Type B pancreatic cell (in vitro differentiated cells): ENCODE results near the gene SAMHD1. TPM values are rescaled to one million over a fixed set of nuclear protein-coding genes. Genes with fewer than 3 reads are reported as not detected.
A peak's percentile ranks its signal among the peaks of the same experiment; 100 is the strongest.

Source experiments
- DNase-seq: peaks from one replicate; pipeline ENCODE4 v3.0.0; 2021; ENCODE audit warnings: mixed read lengths; ENCODE audit not compliant: unreplicated experiment; ENCODE audit errors: extremely low spot score
- H3K27ac Mint-ChIP-seq: 2 replicates; pipeline ENCODE4 v1.8.0; 2021; ENCODE audit warnings: mild to moderate bottlenecking, mixed read lengths
- H3K27me3 Mint-ChIP-seq: 2 replicates; pipeline ENCODE4 v1.8.0; 2021; ENCODE audit warnings: mixed read lengths
- H3K36me3 Mint-ChIP-seq: 2 replicates; pipeline ENCODE4 v1.8.0; 2021; ENCODE audit warnings: mixed read lengths
- H3K4me1 Mint-ChIP-seq: one replicate; pipeline ENCODE4 v1.8.0; 2021; ENCODE audit warnings: mixed read lengths; ENCODE audit not compliant: unreplicated experiment
- H3K4me3 Mint-ChIP-seq: 2 replicates; pipeline ENCODE4 v1.8.0; 2021; ENCODE audit warnings: mild to moderate bottlenecking, mixed read lengths
- H3K9me3 Mint-ChIP-seq: 2 replicates; pipeline ENCODE4 v1.8.0; 2021; ENCODE audit warnings: mixed read lengths
- total RNA-seq: library from RNA; stranded (reverse); gene quantifications from 2 replicates; pipeline ENCODE4 v1.2.1, GENCODE V29; 2021; ENCODE audit warnings: low replicate concordance
- TF ChIP-seq, protein P1 (sequence below): fragments of 200-600 bp; sonication (generic); conservative IDR thresholded peaks from 2 replicates; pipeline ENCODE4 v1.5.0; 2021; ENCODE audit warnings: antibody characterized with exemption, mild to moderate bottlenecking

SAMHD1 gene
- total RNA-seq, 1 donor from 2014 or later: 33.4 TPM

DNA sequence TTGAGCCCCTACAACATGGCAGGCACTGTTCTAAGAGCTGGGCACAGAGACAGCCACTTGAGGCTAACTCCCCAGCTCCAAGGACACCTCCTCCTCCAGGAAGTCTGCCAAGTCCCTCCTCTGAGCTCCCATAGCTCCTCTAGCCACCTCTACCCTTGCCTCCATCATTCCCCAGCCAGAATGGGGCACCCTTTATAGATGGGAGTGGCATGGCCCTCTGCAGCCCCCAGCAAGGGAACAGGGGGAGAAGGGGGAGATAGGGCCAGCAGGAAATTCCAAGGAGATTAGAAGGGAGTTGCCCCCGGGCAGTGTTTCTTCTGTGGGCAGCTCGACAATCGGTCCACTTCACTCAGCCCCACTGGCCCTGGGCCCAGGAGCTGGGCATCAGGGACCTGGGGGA lies 95.3 kb downstream of the SAMHD1 start:
- peaks cover 8% of the 10 kb centered on the region for H3K36me3 Mint-ChIP-seq
- no peaks in the 10 kb centered on the region for H3K27me3 Mint-ChIP-seq
- no peak overlapping the region for H3K4me3 Mint-ChIP-seq
- TF ChIP-seq, protein P1, sequence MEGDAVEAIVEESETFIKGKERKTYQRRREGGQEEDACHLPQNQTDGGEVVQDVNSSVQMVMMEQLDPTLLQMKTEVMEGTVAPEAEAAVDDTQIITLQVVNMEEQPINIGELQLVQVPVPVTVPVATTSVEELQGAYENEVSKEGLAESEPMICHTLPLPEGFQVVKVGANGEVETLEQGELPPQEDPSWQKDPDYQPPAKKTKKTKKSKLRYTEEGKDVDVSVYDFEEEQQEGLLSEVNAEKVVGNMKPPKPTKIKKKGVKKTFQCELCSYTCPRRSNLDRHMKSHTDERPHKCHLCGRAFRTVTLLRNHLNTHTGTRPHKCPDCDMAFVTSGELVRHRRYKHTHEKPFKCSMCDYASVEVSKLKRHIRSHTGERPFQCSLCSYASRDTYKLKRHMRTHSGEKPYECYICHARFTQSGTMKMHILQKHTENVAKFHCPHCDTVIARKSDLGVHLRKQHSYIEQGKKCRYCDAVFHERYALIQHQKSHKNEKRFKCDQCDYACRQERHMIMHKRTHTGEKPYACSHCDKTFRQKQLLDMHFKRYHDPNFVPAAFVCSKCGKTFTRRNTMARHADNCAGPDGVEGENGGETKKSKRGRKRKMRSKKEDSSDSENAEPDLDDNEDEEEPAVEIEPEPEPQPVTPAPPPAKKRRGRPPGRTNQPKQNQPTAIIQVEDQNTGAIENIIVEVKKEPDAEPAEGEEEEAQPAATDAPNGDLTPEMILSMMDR: no peak
- peaks cover 5% of the 10 kb centered on the region for H3K9me3 Mint-ChIP-seq
- no peak for DNase-seq
- peaks cover 35% of the 10 kb centered on the region for H3K4me1 Mint-ChIP-seq
- peak overlapping the region; percentile 74 for H3K27ac Mint-ChIP-seq

GRCh38 chr20:36855241-36855657 lies 96.3 kb downstream of the SAMHD1 start:
- H3K27me3 Mint-ChIP-seq: no peaks in the 10 kb centered on the region
- H3K27ac Mint-ChIP-seq: no peak overlapping the region
- DNase-seq: no peak
- no peak overlapping the region for H3K4me3 Mint-ChIP-seq
- peaks cover 30% of the 10 kb centered on the region for H3K4me1 Mint-ChIP-seq
- TF ChIP-seq, protein P1: no peak
- H3K36me3 Mint-ChIP-seq: peaks cover 9% of the 10 kb centered on the region
- H3K9me3 Mint-ChIP-seq: peaks cover 5% of the 10 kb centered on the region

DNA sequence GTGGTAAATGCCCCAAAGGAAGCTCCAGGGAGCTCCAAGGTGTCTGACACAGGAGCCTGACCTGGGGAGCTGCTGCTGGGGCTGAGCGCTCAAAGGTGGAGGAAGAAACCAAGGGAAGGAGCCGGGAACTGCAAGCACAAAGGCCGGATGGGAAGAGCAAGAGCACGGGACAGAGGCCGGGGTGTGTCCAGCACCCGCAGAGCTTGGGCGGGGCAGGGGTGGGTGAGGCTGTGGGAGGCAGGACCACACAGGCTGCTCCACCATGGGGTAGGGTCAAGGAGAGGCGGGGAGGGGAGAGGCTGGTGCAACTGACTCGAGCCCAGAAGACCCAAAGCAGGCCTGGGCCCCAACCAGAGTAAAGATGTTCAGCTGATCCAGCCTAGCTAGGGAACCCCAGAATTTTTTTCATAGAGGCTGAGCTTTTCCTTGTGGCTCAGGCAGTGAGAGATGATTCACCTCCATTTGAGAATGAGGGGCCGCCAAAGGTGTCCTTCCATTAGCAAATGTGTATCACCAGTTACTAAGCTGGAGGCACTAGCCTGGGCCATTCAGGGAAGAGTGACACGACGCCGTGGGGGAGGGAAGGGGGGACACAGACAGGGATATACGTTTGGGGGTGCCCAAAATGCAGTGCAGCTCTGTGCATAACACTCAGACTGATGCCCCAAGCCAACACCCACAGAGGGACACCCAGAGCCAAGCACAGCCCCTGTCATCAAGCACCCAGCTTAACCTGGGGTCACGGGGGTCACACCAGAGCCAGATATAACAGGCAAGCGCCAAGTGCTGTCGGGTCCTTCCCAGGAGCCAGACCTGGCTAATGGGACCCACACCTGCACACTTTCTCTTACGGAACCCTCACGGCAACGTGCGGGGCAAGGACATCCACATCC lies 96.9 kb downstream of the SAMHD1 start:
- peaks cover 9% of the 10 kb centered on the region for H3K36me3 Mint-ChIP-seq

DNA sequence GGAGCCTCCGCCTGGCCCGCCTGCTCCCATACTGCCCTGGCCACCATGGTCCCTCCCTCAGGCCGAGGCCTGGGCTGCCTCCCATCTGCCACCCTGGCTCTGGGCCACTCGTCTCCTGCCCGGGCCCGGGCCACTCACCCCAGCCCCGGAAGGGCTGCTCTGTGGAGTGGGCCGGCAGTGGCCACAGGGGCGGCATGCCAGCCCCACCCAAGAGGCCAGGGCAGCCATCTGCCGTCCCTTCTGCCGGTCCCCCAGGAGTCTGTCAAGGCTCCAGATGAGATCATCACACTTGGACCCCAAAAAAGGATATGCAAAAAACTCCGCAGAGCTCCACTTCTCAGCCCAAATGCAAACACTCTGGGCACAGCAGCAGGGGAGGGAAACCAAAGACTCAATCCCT lies 99.3 kb downstream of the SAMHD1 start:
- H3K27ac Mint-ChIP-seq: no peak overlapping the region
- TF ChIP-seq, protein P1: no peak
- no peaks in the 10 kb centered on the region for H3K27me3 Mint-ChIP-seq
- H3K9me3 Mint-ChIP-seq: peaks cover 5% of the 10 kb centered on the region
- peaks cover 18% of the 10 kb centered on the region for H3K4me1 Mint-ChIP-seq
- no peak overlapping the region for H3K4me3 Mint-ChIP-seq
- no peak for DNase-seq
- peaks cover 11% of the 10 kb centered on the region for H3K36me3 Mint-ChIP-seq

More for the DNA sequence above, 96.9 kb downstream of the SAMHD1 start:
- TF ChIP-seq, protein P1: no peak
- H3K27me3 Mint-ChIP-seq: no peaks in the 10 kb centered on the region
- peaks cover 5% of the 10 kb centered on the region for H3K9me3 Mint-ChIP-seq
- peaks cover 24% of the 10 kb centered on the region for H3K4me1 Mint-ChIP-seq
- no peak for DNase-seq
- H3K4me3 Mint-ChIP-seq: no peak overlapping the region
- peak overlapping the region; percentile 86 for H3K27ac Mint-ChIP-seq

GRCh38 chr20:36851490-36851889 lies 100.0 kb downstream of the SAMHD1 start:
- H3K36me3 Mint-ChIP-seq: peaks cover 13% of the 10 kb centered on the region
- H3K9me3 Mint-ChIP-seq: peaks cover 5% of the 10 kb centered on the region
- H3K27ac Mint-ChIP-seq: peak overlapping the region; percentile 30
- TF ChIP-seq, protein P1: no peak
- H3K27me3 Mint-ChIP-seq: no peaks in the 10 kb centered on the region
- DNase-seq: no peak
- H3K4me3 Mint-ChIP-seq: no peak overlapping the region
- H3K4me1 Mint-ChIP-seq: peaks cover 16% of the 10 kb centered on the region
